ENCODE data around the gene GATAD2A.
"Not testable (repeated sequence)": the region's sequence is repeated elsewhere in the genome, so short reads cannot be mapped to it uniquely, and the experiment has no call there.

GATAD2A gene

DNA sequence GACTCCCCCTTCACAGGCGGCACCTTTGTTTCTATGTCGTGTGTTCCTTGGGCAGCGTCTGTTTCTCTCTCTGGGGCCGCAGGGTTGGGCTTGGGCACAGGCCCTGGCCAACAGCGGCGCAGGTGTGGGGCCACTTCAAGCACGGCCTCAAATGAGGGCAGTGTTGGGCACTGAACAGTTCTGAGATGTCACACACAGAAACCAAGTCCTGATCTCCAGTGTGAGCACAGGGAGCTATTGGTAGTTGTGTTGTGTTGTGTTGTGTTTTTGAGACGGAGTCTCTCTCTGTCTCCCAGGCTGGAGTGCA, 42.7 kb downstream of the GATAD2A start:
- POLR2A ChIA-PET (ENCODE audit: low non-redundant PET): no interaction called here
- H3K27ac ChIP-seq: peak overlapping the region; percentile 11; the same call in 1 of the 2 replicates
- DNase-seq (ENCODE audit: low spot score): no peak
- CTCF ChIA-PET: no interaction called here
- no peak for TF ChIP-seq CTCF (conservative IDR thresholded peaks at IDR 0.05; ENCODE audit: low read depth)

DNA sequence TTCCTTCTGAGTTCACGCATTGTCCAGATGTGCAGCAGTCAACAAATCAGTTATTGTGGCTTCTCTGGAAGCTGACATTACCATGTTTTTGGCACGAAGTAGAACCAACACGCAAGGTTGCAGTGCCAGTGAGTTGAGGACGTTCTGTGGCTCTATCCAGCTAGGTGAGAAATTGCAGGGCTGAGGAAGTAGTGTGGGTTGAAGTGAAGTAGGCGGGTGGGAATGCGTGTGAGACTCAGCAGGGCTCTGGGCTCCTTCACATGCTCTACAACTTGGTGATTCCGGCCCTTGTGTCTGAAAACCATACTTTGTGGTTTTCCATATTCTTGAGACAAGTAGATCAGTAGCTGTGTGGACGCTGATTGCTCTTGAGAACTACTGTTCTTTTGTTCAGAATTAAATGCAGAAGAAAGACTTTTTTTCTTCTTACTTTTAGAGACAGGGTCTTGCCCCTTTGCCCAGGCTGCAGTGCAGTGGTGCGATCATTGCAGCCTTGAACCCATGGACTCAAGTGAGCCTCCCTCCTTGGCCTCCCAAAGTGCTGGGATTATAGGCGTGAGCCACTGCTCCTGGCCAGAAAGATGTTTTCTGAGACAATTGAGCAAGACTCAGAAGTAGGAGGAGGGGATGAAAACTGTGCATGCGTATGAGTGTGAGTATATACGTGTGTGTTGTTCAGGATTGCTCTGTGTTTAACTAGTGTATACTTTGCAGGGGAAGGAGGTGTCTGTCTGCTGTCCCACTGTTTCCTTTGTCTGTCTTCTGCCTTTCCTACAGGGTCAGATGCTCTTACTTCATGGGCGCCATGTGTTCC, 46.2 kb downstream of the GATAD2A start:
- POLR2A ChIA-PET (ENCODE audit: low non-redundant PET): no interaction called here

GRCh38 chr19:19452243-19453124, 47.0 kb downstream of the GATAD2A start:
- no peak for TF ChIP-seq CTCF (conservative IDR thresholded peaks at IDR 0.05; ENCODE audit: low read depth)
- POLR2A ChIA-PET (ENCODE audit: low non-redundant PET): no interaction called here
- DNase-seq (ENCODE audit: low spot score): no peak
- peak overlapping the region; percentile 11 for H3K27ac ChIP-seq
- CTCF ChIA-PET: no interaction called here

More for the DNA sequence above, 46.2 kb downstream of the GATAD2A start:
- H3K27ac ChIP-seq: peak overlapping the region; percentile 6; the same call in 1 of the 2 replicates
- CTCF ChIA-PET: no interaction called here
- TF ChIP-seq CTCF (conservative IDR thresholded peaks at IDR 0.05; ENCODE audit: low read depth): no peak
- DNase-seq (ENCODE audit: low spot score): no peak

DNA sequence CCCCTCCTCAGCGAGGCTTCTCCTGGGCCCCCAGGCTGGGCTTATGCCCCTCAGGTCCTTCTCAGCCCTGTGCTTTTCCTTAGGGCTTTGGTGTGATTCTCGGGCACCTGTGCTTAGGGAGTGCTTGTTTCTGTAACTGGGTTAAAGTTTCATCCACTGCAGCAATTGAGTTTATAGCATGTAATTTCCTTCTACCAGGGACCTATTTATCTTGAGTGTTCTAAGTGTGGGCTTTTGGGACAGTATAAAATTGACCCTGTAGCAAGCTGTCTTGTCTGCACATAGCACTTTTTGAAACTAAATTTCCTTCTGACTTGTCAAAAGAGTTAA, 47.6 kb downstream of the GATAD2A start:
- POLR2A ChIA-PET (ENCODE audit: low non-redundant PET): no interaction called here

GRCh38 chr19:19455166-19455919, 49.9 kb downstream of the GATAD2A start:
- CTCF ChIA-PET; DNase-seq (ENCODE audit: low spot score); H3K27ac ChIP-seq: not testable (repeated sequence)
- POLR2A ChIA-PET (ENCODE audit: low non-redundant PET): interaction anchor here (0.7 kb wide), 1 partner anchor 15 kb away, joined by 5 read pairs; no protein-coding TSS in a partner anchor

More for the DNA sequence above, 47.6 kb downstream of the GATAD2A start:
- no peak for DNase-seq (ENCODE audit: low spot score)
- TF ChIP-seq CTCF (conservative IDR thresholded peaks at IDR 0.05; ENCODE audit: low read depth): no peak
- H3K27ac ChIP-seq: peak overlapping the region; percentile 11
- CTCF ChIA-PET: no interaction called here

- ChIA-PET CTCF (interaction anchor here (0.6 to 0.7 kb wide), 2 partner anchors 33 to 93 kb away, joined by 3 to 4 read pairs; no protein-coding TSS in a partner anchor), POLR2A (ENCODE audit: low non-redundant PET) (interaction anchor here (0.6 kb wide), 1 partner anchor 15 kb away, joined by 4 read pairs; no protein-coding TSS in a partner anchor)
- no peak for DNase-seq (ENCODE audit: low spot score)
- no peak for TF ChIP-seq CTCF (conservative IDR thresholded peaks at IDR 0.05; ENCODE audit: low read depth)
- H3K27ac ChIP-seq: peak overlapping the region; percentile 52
These were observed 52.2 kb downstream of the GATAD2A start for GRCh38 chr19:19457671-19458070.
